Mucosa of descending colon (tissue), 3 donors: Measurements from ENCODE around the gene HTD2. TPM values are rescaled to one million over a fixed set of nuclear protein-coding genes. Genes with fewer than 3 reads are reported as not detected.

Experiments
- ATAC-seq: fragments of 200-7000 bp; cut with Tn5 transposase; one replicate; pipeline ENCODE4 v1.9.1; 2020; ENCODE audit warnings: mild to moderate bottlenecking, moderate library complexity
- DNase-seq, 3 donors: peaks; one replicate each; pipeline ENCODE4 v3.0.0-alpha.2; 2020
- H3K36me3 ChIP-seq: fragments of 200-600 bp; one replicate; pipeline ENCODE4 v1.8.0; 2021; ENCODE audit warnings: low read depth, mild to moderate bottlenecking
- H3K4me1 ChIP-seq: fragments of 200-600 bp; one replicate; pipeline ENCODE4 v1.8.0; 2021; ENCODE audit warnings: low read depth, mild to moderate bottlenecking
- H3K4me3 ChIP-seq: fragments of 200-600 bp; one replicate; pipeline ENCODE4 v1.8.0; 2021; ENCODE audit warnings: mild to moderate bottlenecking
- H3K9me3 ChIP-seq: fragments of 200-600 bp; one replicate; pipeline ENCODE4 v1.8.0; 2021; ENCODE audit warnings: mild to moderate bottlenecking
- CTCF ChIP-seq: fragments of 200-600 bp; IDR thresholded peaks from one replicate; pipeline ENCODE4 v1.8.0; 2022; ENCODE audit warnings: antibody characterized with exemption, mild to moderate bottlenecking
- intact Hi-C, 2 donors: fragments of 100-400 bp; cut with DNase I in 1 of 2; cut with micrococcal nuclease in 1 of 2; formaldehyde crosslinking; loops; one replicate each; pipeline versions ENCODE4 v1.11.0 to v1.11.1; 2022; cut with DNase I, micrococcal nuclease
- total RNA-seq, 3 donors: library from RNA; stranded (reverse); fragmentation: NEBNext Ultra II Directional in 2 of 3; extraction: Animal tissue kit (Norgen Biotek cat#: 25700) in 2 of 3; gene quantifications; one replicate each; pipeline versions ENCODE4 v1.2.1 to v1.2.4, GENCODE V29; 2021 to 2023
- donor health status: DM: no; HTN: no; CAD: no; lungs with moderate emphysema.
- donor health status: DM: no; HTN: no; CAD: no.
- donor health status: DM: no; HTN: yes; CAD: no.

The HTD2 gene
- total RNA-seq, 3 donors from 2014 or later = 9.7 to 13.7 (median 10.9) TPM

- DNase-seq = no peak
- H3K4me1 ChIP-seq = no peaks in the 10 kb centered on the region
- no peaks in the 10 kb centered on the region for H3K36me3 ChIP-seq
- no peaks in the 10 kb centered on the region for H3K9me3 ChIP-seq
- intact Hi-C loops = no loop called here
- no peak overlapping the region for H3K4me3 ChIP-seq
- no peak for ATAC-seq
- no peak for TF ChIP-seq CTCF
These were observed 14.5 kb upstream of the HTD2 start for GRCh38 chr3:58291671-58292338.

GRCh38 chr3:58292866-58293265, 13.5 kb upstream of the HTD2 start:
- DNase-seq = no peak
- no peak for ATAC-seq

GRCh38 chr3:58293516-58293915, 12.8 kb upstream of the HTD2 start:
- Histone ChIP-seq H3K9me3 (no peaks in the 10 kb centered on the region), H3K36me3 (no peaks in the 10 kb centered on the region), H3K4me3 (no peak overlapping the region), H3K4me1 (no peaks in the 10 kb centered on the region)
- ATAC-seq (no peak), DNase-seq (no peak)
- no peak for TF ChIP-seq CTCF
- intact Hi-C loops = no loop called here

More at GRCh38 chr3:58292866-58293265, 13.5 kb upstream of the HTD2 start:
- no peaks in the 10 kb centered on the region for H3K36me3 ChIP-seq
- H3K9me3 ChIP-seq = no peaks in the 10 kb centered on the region
- intact Hi-C loops = no loop called here
- TF ChIP-seq CTCF = no peak
- H3K4me3 ChIP-seq = no peak overlapping the region
- H3K4me1 ChIP-seq = no peaks in the 10 kb centered on the region

- Histone ChIP-seq H3K4me1 (no peaks in the 10 kb centered on the region), H3K9me3 (no peaks in the 10 kb centered on the region), H3K36me3 (no peaks in the 10 kb centered on the region), H3K4me3 (no peak overlapping the region)
- ATAC-seq = no peak
- intact Hi-C loops = loop anchor here in 1 of 2 donors (5.0 kb wide), 1 partner anchor 109 kb away; no protein-coding TSS in a partner anchor
- no peak for DNase-seq
- no peak for TF ChIP-seq CTCF
These were observed 10.1 kb upstream of the HTD2 start for GRCh38 chr3:58296269-58296668.

- intact Hi-C loops = loop anchor here in 1 of 2 donors (5.0 kb wide), 1 partner anchor 110 kb away; no protein-coding TSS in a partner anchor
- Histone ChIP-seq H3K36me3 (no peaks in the 10 kb centered on the region), H3K4me3 (no peak overlapping the region), H3K9me3 (no peaks in the 10 kb centered on the region), H3K4me1 (no peaks in the 10 kb centered on the region)
- DNase-seq (no peak), ATAC-seq (no peak)
- TF ChIP-seq CTCF = no peak
These were observed 9.5 kb upstream of the HTD2 start for GRCh38 chr3:58296843-58297242.
